ENCODE measurements around the gene CFAP157.

Gene CFAP157

GRCh38 chr9:127722055-127722745 is 15.4 kb downstream of the CFAP157 start:
- Histone ChIP-seq H3K4me1 (ENCODE audit: control insufficient read depth, insufficient read depth, low read length) (no peaks in the 10 kb centered on the region), H3K27ac (ENCODE audit: low read depth, low read length) (no peak overlapping the region), H3K9ac (ENCODE audit: low read length) (no peak overlapping the region), H3K4me3 (ENCODE audit: low read length) (no peak overlapping the region), H3K27me3 (ENCODE audit: control insufficient read depth, insufficient read depth, low read length) (no peaks in the 10 kb centered on the region), H3K36me3 (ENCODE audit: control insufficient read depth, insufficient read depth, low read length) (no peaks in the 10 kb centered on the region)

- Histone ChIP-seq H3K4me1 (ENCODE audit: control insufficient read depth, insufficient read depth, low read length) (no peaks in the 10 kb centered on the region), H3K4me3 (ENCODE audit: low read length) (no peak overlapping the region), H3K27me3 (ENCODE audit: control insufficient read depth, insufficient read depth, low read length) (no peaks in the 10 kb centered on the region), H3K9ac (ENCODE audit: low read length) (no peak overlapping the region), H3K36me3 (ENCODE audit: control insufficient read depth, insufficient read depth, low read length) (no peaks in the 10 kb centered on the region), H3K27ac (ENCODE audit: low read depth, low read length) (no peak overlapping the region)
Measured at GRCh38 chr9:127723013-127723412, 16.2 kb downstream of the CFAP157 start.

GRCh38 chr9:127723444-127723843 is 16.7 kb downstream of the CFAP157 start:
- H3K27me3 ChIP-seq (ENCODE audit: control insufficient read depth, insufficient read depth, low read length): no peaks in the 10 kb centered on the region
- H3K27ac ChIP-seq (ENCODE audit: low read depth, low read length): no peak overlapping the region
- no peak overlapping the region for H3K9ac ChIP-seq (ENCODE audit: low read length)

GRCh38 chr9:127724012-127724411 is 17.2 kb downstream of the CFAP157 start:
- Histone ChIP-seq H3K4me3 (ENCODE audit: low read length) (no peak overlapping the region), H3K4me1 (ENCODE audit: control insufficient read depth, insufficient read depth, low read length) (no peaks in the 10 kb centered on the region), H3K9ac (ENCODE audit: low read length) (no peak overlapping the region), H3K36me3 (ENCODE audit: control insufficient read depth, insufficient read depth, low read length) (no peaks in the 10 kb centered on the region), H3K27me3 (ENCODE audit: control insufficient read depth, insufficient read depth, low read length) (no peaks in the 10 kb centered on the region), H3K27ac (ENCODE audit: low read depth, low read length) (no peak overlapping the region)

More at GRCh38 chr9:127723444-127723843, 16.7 kb downstream of the CFAP157 start:
- Histone ChIP-seq H3K36me3 (ENCODE audit: control insufficient read depth, insufficient read depth, low read length) (no peaks in the 10 kb centered on the region), H3K4me3 (ENCODE audit: low read length) (no peak overlapping the region), H3K4me1 (ENCODE audit: control insufficient read depth, insufficient read depth, low read length) (no peaks in the 10 kb centered on the region)

- Histone ChIP-seq H3K27me3 (ENCODE audit: control insufficient read depth, insufficient read depth, low read length) (no peaks in the 10 kb centered on the region), H3K36me3 (ENCODE audit: control insufficient read depth, insufficient read depth, low read length) (no peaks in the 10 kb centered on the region), H3K4me3 (ENCODE audit: low read length) (no peak overlapping the region), H3K4me1 (ENCODE audit: control insufficient read depth, insufficient read depth, low read length) (no peaks in the 10 kb centered on the region), H3K9ac (ENCODE audit: low read length) (no peak overlapping the region), H3K27ac (ENCODE audit: low read depth, low read length) (no peak overlapping the region)
Measured at GRCh38 chr9:127726871-127727270, 20.1 kb downstream of the CFAP157 start.

GRCh38 chr9:127728808-127729207 is 22.0 kb downstream of the CFAP157 start:
- H3K4me3 ChIP-seq (ENCODE audit: low read length): no peak overlapping the region
- no peaks in the 10 kb centered on the region for H3K4me1 ChIP-seq (ENCODE audit: control insufficient read depth, insufficient read depth, low read length)
- no peak overlapping the region for H3K9ac ChIP-seq (ENCODE audit: low read length)
- H3K27ac ChIP-seq (ENCODE audit: low read depth, low read length): no peak overlapping the region
- no peaks in the 10 kb centered on the region for H3K27me3 ChIP-seq (ENCODE audit: control insufficient read depth, insufficient read depth, low read length)
- H3K36me3 ChIP-seq (ENCODE audit: control insufficient read depth, insufficient read depth, low read length): no peaks in the 10 kb centered on the region

GRCh38 chr9:127729522-127730256 is 22.9 kb downstream of the CFAP157 start:
- Histone ChIP-seq H3K27ac (ENCODE audit: low read depth, low read length) (no peak overlapping the region), H3K36me3 (ENCODE audit: control insufficient read depth, insufficient read depth, low read length) (no peaks in the 10 kb centered on the region), H3K4me1 (ENCODE audit: control insufficient read depth, insufficient read depth, low read length) (peaks cover 6% of the 10 kb centered on the region), H3K27me3 (ENCODE audit: control insufficient read depth, insufficient read depth, low read length) (no peaks in the 10 kb centered on the region), H3K4me3 (ENCODE audit: low read length) (no peak overlapping the region), H3K9ac (ENCODE audit: low read length) (no peak overlapping the region)

GRCh38 chr9:127730262-127730661 is 23.5 kb downstream of the CFAP157 start:
- Histone ChIP-seq H3K4me3 (ENCODE audit: low read length) (no peak overlapping the region), H3K9ac (ENCODE audit: low read length) (no peak overlapping the region), H3K27ac (ENCODE audit: low read depth, low read length) (no peak overlapping the region), H3K4me1 (ENCODE audit: control insufficient read depth, insufficient read depth, low read length) (peaks cover 6% of the 10 kb centered on the region), H3K36me3 (ENCODE audit: control insufficient read depth, insufficient read depth, low read length) (no peaks in the 10 kb centered on the region), H3K27me3 (ENCODE audit: control insufficient read depth, insufficient read depth, low read length) (no peaks in the 10 kb centered on the region)

- H3K4me3 ChIP-seq (ENCODE audit: low read length): no peak overlapping the region
- no peak overlapping the region for H3K27ac ChIP-seq (ENCODE audit: low read depth, low read length)
- H3K9ac ChIP-seq (ENCODE audit: low read length): no peak overlapping the region
- H3K27me3 ChIP-seq (ENCODE audit: control insufficient read depth, insufficient read depth, low read length): no peaks in the 10 kb centered on the region
- no peaks in the 10 kb centered on the region for H3K36me3 ChIP-seq (ENCODE audit: control insufficient read depth, insufficient read depth, low read length)
- peaks cover 10% of the 10 kb centered on the region for H3K4me1 ChIP-seq (ENCODE audit: control insufficient read depth, insufficient read depth, low read length)
Measured at GRCh38 chr9:127730799-127731410, 24.1 kb downstream of the CFAP157 start.

- peaks cover 10% of the 10 kb centered on the region for H3K4me1 ChIP-seq (ENCODE audit: control insufficient read depth, insufficient read depth, low read length)
- no peaks in the 10 kb centered on the region for H3K27me3 ChIP-seq (ENCODE audit: control insufficient read depth, insufficient read depth, low read length)
- no peak overlapping the region for H3K27ac ChIP-seq (ENCODE audit: low read depth, low read length)
- H3K9ac ChIP-seq (ENCODE audit: low read length): no peak overlapping the region
- H3K4me3 ChIP-seq (ENCODE audit: low read length): no peak overlapping the region
- no peaks in the 10 kb centered on the region for H3K36me3 ChIP-seq (ENCODE audit: control insufficient read depth, insufficient read depth, low read length)
Measured at GRCh38 chr9:127731938-127732337, 25.1 kb downstream of the CFAP157 start.

GRCh38 chr9:127732444-127732843 is 25.7 kb downstream of the CFAP157 start:
- no peaks in the 10 kb centered on the region for H3K36me3 ChIP-seq (ENCODE audit: control insufficient read depth, insufficient read depth, low read length)
- H3K27me3 ChIP-seq (ENCODE audit: control insufficient read depth, insufficient read depth, low read length): no peaks in the 10 kb centered on the region
- no peak overlapping the region for H3K9ac ChIP-seq (ENCODE audit: low read length)
- peaks cover 10% of the 10 kb centered on the region for H3K4me1 ChIP-seq (ENCODE audit: control insufficient read depth, insufficient read depth, low read length)
- H3K4me3 ChIP-seq (ENCODE audit: low read length): no peak overlapping the region
- no peak overlapping the region for H3K27ac ChIP-seq (ENCODE audit: low read depth, low read length)

- Histone ChIP-seq H3K36me3 (ENCODE audit: control insufficient read depth, insufficient read depth, low read length) (no peaks in the 10 kb centered on the region), H3K27me3 (ENCODE audit: control insufficient read depth, insufficient read depth, low read length) (no peaks in the 10 kb centered on the region), H3K4me3 (ENCODE audit: low read length) (no peak overlapping the region), H3K9ac (ENCODE audit: low read length) (no peak overlapping the region), H3K4me1 (ENCODE audit: control insufficient read depth, insufficient read depth, low read length) (peaks cover 10% of the 10 kb centered on the region), H3K27ac (ENCODE audit: low read depth, low read length) (no peak overlapping the region)
Measured at GRCh38 chr9:127733614-127734013, 26.8 kb downstream of the CFAP157 start.

All from rectal smooth muscle tissue (tissue), 1 donor.